HepG2 (cell line): ENCODE measurements around the gene PPP1R27. TPM values are rescaled to one million over a fixed set of nuclear protein-coding genes. Genes with fewer than 3 reads are reported as not detected.

Source experiments
- FOXK1 ChIP-seq: sonication (generic); formaldehyde crosslinking; IDR thresholded peaks from 2 replicates; pipeline ENCODE4 v1.4.0; 2020; ENCODE audit warnings: low read depth, missing genetic modification reagents, borderline replicate concordance
- HIC2 ChIP-seq: sonication (generic); formaldehyde crosslinking; IDR thresholded peaks from 2 replicates; pipeline ENCODE4 v1.9.0; 2022; ENCODE audit warnings: low read depth, missing genetic modification reagents
- HOMEZ ChIP-seq: IDR thresholded peaks from 2 replicates; pipeline ENCODE4 v1.6.1; 2016; ENCODE audit warnings: low read depth
- ISX ChIP-seq: sonication (generic); formaldehyde crosslinking; conservative IDR thresholded peaks from 2 replicates; pipeline ENCODE4 v1.5.0; 2020; ENCODE audit warnings: missing genetic modification reagents
- NR2F6 ChIP-seq, 2 experiments: IDR thresholded peaks; 2 replicates each; pipeline ENCODE4 v1.6.1; 2016; ENCODE audit warnings: antibody characterized with exemption in 1 of 2, mild to moderate bottlenecking in 1 of 2
- PPARG ChIP-seq: conservative IDR thresholded peaks from 2 replicates; pipeline ENCODE4 v1.6.1; 2016; ENCODE audit warnings: missing biosample characterization, missing genetic modification reagents
- SAP130 ChIP-seq: IDR thresholded peaks from 2 replicates; pipeline ENCODE4 v1.6.1; 2016; ENCODE audit warnings: low read depth
- ZBED4 ChIP-seq: sonication (generic); formaldehyde crosslinking; IDR thresholded peaks from 2 replicates; pipeline ENCODE4 v1.4.0; 2020; ENCODE audit warnings: missing genetic modification reagents, borderline replicate concordance
- ZBTB46 ChIP-seq: sonication (generic); formaldehyde crosslinking; IDR thresholded peaks from 2 replicates; pipeline ENCODE4 v1.4.0; 2020; ENCODE audit warnings: mild to moderate bottlenecking, missing genetic modification reagents, borderline replicate concordance
- ZGPAT ChIP-seq: IDR thresholded peaks from 2 replicates; pipeline ENCODE4 v1.6.1; 2016; ENCODE audit warnings: mild to moderate bottlenecking
- ZNF275 ChIP-seq: sonication (generic); formaldehyde crosslinking; IDR thresholded peaks from 2 replicates; pipeline ENCODE4 v1.8.0; 2022; ENCODE audit warnings: missing genetic modification reagents, mild to moderate bottlenecking, inconsistent platforms, borderline replicate concordance
- ZNF282 ChIP-seq: fragments of 450-650 bp; IDR thresholded peaks from 2 replicates; pipeline ENCODE4 v1.6.1; 2018; ENCODE audit not compliant: partially characterized antibody
- ZNF431 ChIP-seq: sonication (generic); formaldehyde crosslinking; IDR thresholded peaks from 2 replicates; pipeline ENCODE4 v1.9.0; 2022; ENCODE audit warnings: missing genetic modification reagents, low read depth, mild to moderate bottlenecking, borderline replicate concordance
- ZNF749 ChIP-seq: sonication (generic); formaldehyde crosslinking; IDR thresholded peaks from 2 replicates; pipeline ENCODE4 v1.8.0; 2022; ENCODE audit warnings: mild to moderate bottlenecking, missing genetic modification reagents, moderate library complexity, borderline replicate concordance
- ZNF878 ChIP-seq: sonication (generic); formaldehyde crosslinking; IDR thresholded peaks from 2 replicates; pipeline ENCODE4 v1.8.1; 2023; ENCODE audit warnings: mild to moderate bottlenecking, missing genetic modification reagents, moderate library complexity
- polyA plus RNA-seq, 8 experiments: library from polyadenylated mRNA; depleted of rRNA in 3 of 8; stranded (reverse) in 7 of 8; unstranded in 1 of 8; fragments of >200 nt; fragmentation: Illumina TruSeq in 4 of 8; extraction: Trizol in 4 of 8; gene quantifications; 2 replicates each; pipeline versions ENCODE4 v1.2.1 to v1.2.3, GENCODE V29; 2011 to 2016; ENCODE audit warnings: low read depth in 4 of 8, missing spikeins in 1 of 8, mixed read lengths in 1 of 8; ENCODE audit not compliant: insufficient read depth in 1 of 8
- total RNA-seq, 5 experiments: library from RNA; depleted of rRNA; stranded (reverse); fragments of >200 nt; fragmentation: Illumina TruSeq; extraction: Trizol; gene quantifications; 2 replicates each; pipeline ENCODE4 v1.2.3, GENCODE V29; 2016; ENCODE audit warnings: low read depth in 1 of 5

The PPP1R27 gene
- total and polyA plus RNA-seq, 2 of the 13 experiments (the other 11 are each of a cell fraction or from before 2014, with no cell fraction given) = 0.17 to 1.00 TPM

GRCh38 chr17:81814748-81815645, 19.9 kb downstream of the PPP1R27 start (continued):
- TF ChIP-seq SAP130 (CRISPR knock-in tag) = peak; percentile 81
- TF ChIP-seq ZBED4 (CRISPR knock-in tag) = peak; percentile 31; the same call in 1 of the 2 replicates
- TF ChIP-seq ISX (CRISPR knock-in tag) = no peak
- peak; percentile 76; the same call in 1 of the 2 replicates for TF ChIP-seq ZBTB46
- TF ChIP-seq ZGPAT (CRISPR knock-in tag) = peak; percentile 69
- TF ChIP-seq PPARG = 0 out of 2 replicates have a peak, but pooled peaks have one; percentile 13
- peak; percentile 15; the same call in 1 of the 2 replicates for TF ChIP-seq FOXK1 (CRISPR knock-in tag)
- peak; percentile 77; the same call in 1 of the 2 replicates for TF ChIP-seq HIC2
- no peak for TF ChIP-seq HOMEZ (CRISPR knock-in tag)
- TF ChIP-seq ZNF431 = no peak
- TF ChIP-seq ZNF749 (CRISPR knock-in tag) = no peak
- no peak for TF ChIP-seq ZNF282
- 0 out of 2 replicates have a peak, but pooled peaks have one; percentile 58 for TF ChIP-seq ZNF878 (CRISPR knock-in tag)
- TF ChIP-seq ZNF275 (CRISPR knock-in tag) = no peak
- TF ChIP-seq NR2F6 (IDR thresholded peaks at IDR 0.05) = no peak
- TF ChIP-seq NR2F6 (CRISPR knock-in tag; IDR thresholded peaks at IDR 0.05) = 0 out of 2 replicates have a peak, but pooled peaks have one; percentile 35
